Right lobe of liver (tissue), 4 donors: ENCODE data around the gene SLC6A7.

ENCODE experiments used
- POLR2A ChIP-seq: fragments of 450-650 bp; IDR thresholded peaks from one replicate; pipeline ENCODE4 v1.6.1; 2017; ENCODE audit warnings: antibody characterized with exemption, mild to moderate bottlenecking
- TF ChIP-seq, protein P1 (sequence below), 4 donors: fragments of 200-600 bp in 3 of 4; fragments of 450-650 bp in 1 of 4; IDR thresholded peaks; one replicate each; pipeline versions ENCODE4 v1.5.1 to v1.8.0; 2016 to 2022; ENCODE audit warnings: antibody characterized with exemption in 4 of 4, mild to moderate bottlenecking in 2 of 4
- donor health status: DM: no; HTN: no; CAD: no.
- donor health status: DM: no; HTN: no; CAD: no.
- donor health status: DM: no; HTN: yes; CAD: no.

DNA sequence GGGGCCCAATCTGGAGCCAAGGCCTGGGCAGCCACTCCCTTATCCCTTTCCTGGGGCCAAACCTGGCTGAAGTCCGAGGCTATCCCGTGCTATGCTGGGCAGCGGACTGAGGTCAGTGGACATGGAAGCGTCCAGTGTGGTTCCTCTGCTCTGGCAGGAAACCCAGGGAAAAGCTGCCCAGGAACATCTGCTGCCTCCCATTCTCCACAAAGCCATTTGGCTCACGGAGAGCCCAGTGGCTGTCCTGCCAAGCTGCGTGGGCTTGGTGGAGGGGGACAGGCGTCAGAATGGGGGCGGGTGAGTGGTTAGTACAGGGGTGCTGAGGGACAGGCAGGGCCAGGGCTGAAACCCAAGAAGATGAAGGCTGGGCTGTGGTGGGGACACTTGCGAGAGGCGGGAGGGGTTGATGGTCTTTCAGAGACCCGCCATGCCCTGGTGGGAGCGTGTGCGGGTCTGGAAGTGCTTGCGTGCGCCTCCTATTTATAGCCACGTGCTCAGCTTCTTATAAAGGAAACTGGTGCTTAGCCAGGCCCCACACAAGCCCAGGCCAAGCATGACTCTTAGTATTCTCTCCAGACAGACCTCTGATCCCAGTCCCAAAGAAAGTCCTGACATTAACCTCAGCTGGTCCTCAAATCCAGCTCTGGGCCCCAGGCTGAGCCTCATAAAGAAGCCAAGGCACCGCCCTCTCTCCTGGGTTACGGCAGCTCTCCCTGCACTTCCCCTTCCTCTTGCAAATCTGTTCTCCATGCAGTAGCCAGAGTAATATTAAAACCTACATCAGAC, 9.4 kb upstream of the SLC6A7 start:
- TF ChIP-seq POLR2A, result no peak
- TF ChIP-seq, protein P1, sequence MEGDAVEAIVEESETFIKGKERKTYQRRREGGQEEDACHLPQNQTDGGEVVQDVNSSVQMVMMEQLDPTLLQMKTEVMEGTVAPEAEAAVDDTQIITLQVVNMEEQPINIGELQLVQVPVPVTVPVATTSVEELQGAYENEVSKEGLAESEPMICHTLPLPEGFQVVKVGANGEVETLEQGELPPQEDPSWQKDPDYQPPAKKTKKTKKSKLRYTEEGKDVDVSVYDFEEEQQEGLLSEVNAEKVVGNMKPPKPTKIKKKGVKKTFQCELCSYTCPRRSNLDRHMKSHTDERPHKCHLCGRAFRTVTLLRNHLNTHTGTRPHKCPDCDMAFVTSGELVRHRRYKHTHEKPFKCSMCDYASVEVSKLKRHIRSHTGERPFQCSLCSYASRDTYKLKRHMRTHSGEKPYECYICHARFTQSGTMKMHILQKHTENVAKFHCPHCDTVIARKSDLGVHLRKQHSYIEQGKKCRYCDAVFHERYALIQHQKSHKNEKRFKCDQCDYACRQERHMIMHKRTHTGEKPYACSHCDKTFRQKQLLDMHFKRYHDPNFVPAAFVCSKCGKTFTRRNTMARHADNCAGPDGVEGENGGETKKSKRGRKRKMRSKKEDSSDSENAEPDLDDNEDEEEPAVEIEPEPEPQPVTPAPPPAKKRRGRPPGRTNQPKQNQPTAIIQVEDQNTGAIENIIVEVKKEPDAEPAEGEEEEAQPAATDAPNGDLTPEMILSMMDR (IDR thresholded peaks at IDR 0.05), result no peak
